ENCODE data around the gene ZNF581.
A peak's percentile ranks its signal among the peaks of the same experiment; 100 is the strongest.

Gene ZNF581, protein sequence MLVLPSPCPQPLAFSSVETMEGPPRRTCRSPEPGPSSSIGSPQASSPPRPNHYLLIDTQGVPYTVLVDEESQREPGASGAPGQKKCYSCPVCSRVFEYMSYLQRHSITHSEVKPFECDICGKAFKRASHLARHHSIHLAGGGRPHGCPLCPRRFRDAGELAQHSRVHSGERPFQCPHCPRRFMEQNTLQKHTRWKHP

DNA sequence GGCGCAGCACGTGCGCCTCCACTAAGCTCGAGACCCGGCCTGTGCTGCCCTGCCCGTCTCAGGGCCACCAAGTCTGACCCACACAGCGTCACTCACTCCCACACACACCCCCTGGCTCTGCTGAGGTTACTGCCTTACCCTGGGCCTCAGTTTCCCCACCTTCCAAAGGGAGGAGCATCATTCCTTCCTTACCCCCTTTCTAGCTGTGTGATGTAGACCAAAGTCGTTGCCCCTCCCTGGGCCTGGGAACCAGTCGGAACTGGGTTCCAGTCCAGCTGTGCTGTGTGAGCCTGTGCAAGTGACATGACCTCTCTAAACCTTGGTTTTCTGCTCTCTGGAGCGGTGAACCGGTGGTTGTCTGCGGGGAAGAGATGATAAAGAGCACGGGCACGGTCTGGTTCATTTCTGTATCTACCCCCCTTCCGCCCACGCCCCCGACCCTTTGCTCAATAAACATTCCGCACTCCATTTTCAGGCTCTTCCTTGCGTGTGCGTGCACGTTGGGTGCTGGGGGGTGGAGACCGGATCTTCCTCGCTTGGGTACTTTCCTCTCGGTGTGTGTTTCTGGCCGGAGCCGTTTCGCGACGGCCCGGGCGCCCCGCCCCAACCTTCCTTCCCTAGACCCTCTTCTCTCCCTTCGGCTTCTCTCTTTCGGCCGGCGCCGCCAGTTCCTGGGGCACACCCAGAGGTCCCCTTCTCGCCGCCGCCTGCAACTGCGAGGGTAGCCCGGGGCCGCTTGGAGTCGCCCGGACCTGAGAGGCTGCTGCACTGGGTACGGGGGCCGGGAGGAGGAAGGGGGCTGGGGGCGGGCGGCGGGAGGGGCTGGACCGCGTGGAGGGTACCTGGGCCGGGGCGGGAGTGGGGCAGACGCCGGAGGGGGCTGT, at the start of gene ZNF581:
TSS of gene ZNF581 (plus strand) at position 647 of the 884 bp plus-strand sequence. CDS start 923 bp downstream, outside the sequence.
- H3K4me3 Mint-ChIP-seq, result peak within 1 kb of the TSS; percentile 96
- H3K27ac Mint-ChIP-seq, result peak within 1 kb of the TSS; percentile 97
- H3K9me3 Mint-ChIP-seq, result no peaks in the 10 kb centered on the region
- peaks cover 36% of the 10 kb centered on the region for H3K4me1 Mint-ChIP-seq (ENCODE audit: low read depth)
- peaks cover 12% of the 10 kb centered on the region for H3K36me3 Mint-ChIP-seq (ENCODE audit: low read depth)
- no peaks in the 10 kb centered on the region for H3K27me3 Mint-ChIP-seq (ENCODE audit: low read depth)

DNA sequence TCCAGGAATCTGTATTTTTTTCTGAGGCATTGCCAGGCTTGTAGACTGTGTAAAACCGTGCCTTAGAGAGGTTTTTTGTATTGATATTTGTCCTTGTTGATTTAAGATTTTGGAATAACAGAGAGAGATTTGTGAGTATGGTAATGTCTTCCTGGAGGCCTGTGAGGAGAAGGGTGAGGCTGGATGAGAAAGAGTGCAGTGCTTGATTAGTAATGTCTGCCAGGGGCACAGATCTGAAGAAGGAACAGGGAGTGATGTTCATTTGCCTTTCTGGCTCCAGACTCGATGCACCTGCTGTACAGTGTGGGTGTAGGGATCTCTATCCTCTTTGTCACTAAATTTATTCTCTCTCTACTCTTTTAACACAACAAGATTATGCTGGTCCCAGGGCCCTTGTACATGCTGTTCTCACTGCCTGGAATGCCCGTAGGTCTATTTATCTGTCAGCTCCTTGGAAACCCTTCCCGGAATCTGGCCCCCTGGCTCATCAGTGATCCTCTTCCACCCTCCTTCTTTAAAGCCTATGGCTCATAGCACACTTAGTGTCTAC, 48.4 kb upstream of the ZNF581 start:
- Mint-ChIP-seq H3K27ac (no peak overlapping the region), H3K9me3 (no peaks in the 10 kb centered on the region), H3K4me3 (no peak overlapping the region), H3K4me1 (ENCODE audit: low read depth) (peaks cover 5% of the 10 kb centered on the region), H3K27me3 (ENCODE audit: low read depth) (no peaks in the 10 kb centered on the region), H3K36me3 (ENCODE audit: low read depth) (peaks cover 37% of the 10 kb centered on the region)

DNA sequence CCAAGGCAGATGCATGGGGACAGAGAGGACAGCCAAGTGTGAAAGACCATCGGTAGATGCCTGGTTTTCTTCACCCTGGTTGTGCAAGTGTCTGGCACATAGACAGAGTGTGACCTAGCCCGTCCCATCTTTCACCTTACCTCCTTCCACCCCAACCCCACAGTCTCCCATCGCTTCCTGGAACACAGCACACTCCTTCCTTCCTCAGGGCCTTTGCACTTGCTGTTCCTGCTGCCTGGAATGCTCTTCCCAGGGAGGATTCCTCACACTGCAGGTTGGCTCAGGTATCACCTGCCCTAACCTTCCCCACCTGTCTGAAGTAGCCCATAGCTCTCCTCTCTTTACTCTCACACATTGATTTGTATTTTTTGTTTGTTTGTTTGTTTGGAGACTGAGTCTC, 47.1 kb upstream of the ZNF581 start:
- peaks cover 10% of the 10 kb centered on the region for H3K4me1 Mint-ChIP-seq (ENCODE audit: low read depth)
- H3K9me3 Mint-ChIP-seq, result no peaks in the 10 kb centered on the region
- H3K27ac Mint-ChIP-seq, result no peak overlapping the region
- peaks cover 34% of the 10 kb centered on the region for H3K36me3 Mint-ChIP-seq (ENCODE audit: low read depth)
- H3K4me3 Mint-ChIP-seq, result no peak overlapping the region
- no peaks in the 10 kb centered on the region for H3K27me3 Mint-ChIP-seq (ENCODE audit: low read depth)

DNA sequence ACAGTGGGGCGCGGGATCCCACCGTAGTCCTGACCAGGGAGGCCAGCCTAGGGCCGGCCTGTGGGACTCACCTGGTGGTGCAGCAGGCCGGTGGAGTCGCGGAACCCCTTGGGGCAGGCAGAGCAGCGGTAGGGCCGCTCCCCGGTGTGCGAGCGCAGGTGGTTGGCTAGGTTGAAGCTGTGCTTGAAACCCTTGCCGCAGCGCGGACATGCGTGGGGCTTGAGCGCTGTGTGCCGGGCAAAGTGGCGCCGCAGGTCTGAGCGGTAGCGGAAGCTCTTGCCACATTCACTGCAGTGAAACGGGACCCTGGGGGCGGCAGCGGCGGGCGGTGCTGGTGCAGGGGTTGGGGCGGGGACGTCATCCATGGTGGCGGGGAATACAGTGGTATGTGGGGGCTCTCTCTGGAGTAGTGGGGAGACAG, 45.9 kb upstream of the ZNF581 start:
- Mint-ChIP-seq H3K27ac (no peak overlapping the region), H3K4me3 (no peak overlapping the region), H3K4me1 (ENCODE audit: low read depth) (peaks cover 13% of the 10 kb centered on the region), H3K9me3 (no peaks in the 10 kb centered on the region), H3K27me3 (ENCODE audit: low read depth) (no peaks in the 10 kb centered on the region), H3K36me3 (ENCODE audit: low read depth) (peaks cover 29% of the 10 kb centered on the region)

DNA sequence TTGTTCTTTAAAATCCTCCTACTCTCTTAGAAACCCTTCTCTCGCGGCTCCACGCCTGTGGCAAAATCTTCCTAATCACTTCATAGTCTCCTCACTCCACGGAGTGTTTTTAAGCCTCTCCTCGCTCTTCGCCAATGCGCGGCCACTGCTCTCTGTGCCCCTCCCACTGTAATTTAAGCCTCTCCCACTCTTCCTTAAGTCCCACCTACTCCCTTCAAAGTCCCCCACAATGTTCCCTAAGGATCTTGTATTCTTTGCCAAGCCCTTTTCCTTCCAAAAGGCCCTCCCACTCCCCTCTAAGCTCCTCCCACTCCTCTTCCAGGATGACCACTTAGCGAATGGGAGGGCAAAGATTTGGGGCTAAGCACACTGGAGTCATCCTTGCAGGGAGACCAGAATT, 45.4 kb upstream of the ZNF581 start:
- Mint-ChIP-seq H3K4me1 (ENCODE audit: low read depth) (peaks cover 13% of the 10 kb centered on the region), H3K9me3 (no peaks in the 10 kb centered on the region), H3K36me3 (ENCODE audit: low read depth) (peaks cover 29% of the 10 kb centered on the region), H3K27me3 (ENCODE audit: low read depth) (no peaks in the 10 kb centered on the region), H3K27ac (no peak overlapping the region), H3K4me3 (no peak overlapping the region)

DNA sequence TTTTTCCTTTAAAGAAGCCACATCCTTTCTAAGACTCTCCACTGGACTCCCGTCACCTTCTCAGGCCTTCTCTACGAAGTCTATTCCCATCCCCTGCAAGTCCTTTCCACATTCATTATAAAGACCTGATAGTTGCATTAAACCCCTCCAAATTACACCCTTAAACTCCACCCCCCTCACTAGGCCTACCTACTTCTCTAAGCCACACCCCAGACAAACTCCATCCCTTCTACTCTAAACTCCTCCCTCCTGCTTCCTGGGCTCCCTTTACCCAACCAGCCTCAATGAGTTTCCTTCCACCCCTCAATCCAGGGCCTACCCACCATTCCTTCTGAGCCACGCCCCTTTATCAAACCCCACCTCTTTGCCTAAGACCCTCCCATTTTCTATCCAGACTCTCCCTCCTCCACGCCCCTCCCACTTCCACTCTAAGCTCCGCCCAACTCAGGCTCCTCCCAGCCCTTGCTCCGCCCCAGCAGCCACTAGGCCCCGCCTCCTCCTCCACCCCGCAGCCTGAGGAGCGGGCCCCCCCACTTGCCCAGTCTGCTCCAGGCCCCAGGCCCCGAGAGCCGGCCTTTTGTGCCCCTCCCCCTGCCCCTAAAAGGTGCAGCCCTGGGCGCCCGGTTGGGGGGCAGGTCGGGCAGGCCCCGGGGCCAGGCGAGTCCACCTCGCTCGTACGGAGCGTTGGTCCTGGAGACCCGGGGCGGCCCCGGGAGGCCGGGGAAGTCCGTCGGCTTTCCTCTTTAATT, 44.6 kb upstream of the ZNF581 start:
- Mint-ChIP-seq H3K27ac (peak overlapping the region; percentile 97), H3K36me3 (ENCODE audit: low read depth) (peaks cover 26% of the 10 kb centered on the region), H3K4me3 (peak overlapping the region; percentile 92), H3K27me3 (ENCODE audit: low read depth) (no peaks in the 10 kb centered on the region), H3K9me3 (no peaks in the 10 kb centered on the region), H3K4me1 (ENCODE audit: low read depth) (peaks cover 15% of the 10 kb centered on the region)

DNA sequence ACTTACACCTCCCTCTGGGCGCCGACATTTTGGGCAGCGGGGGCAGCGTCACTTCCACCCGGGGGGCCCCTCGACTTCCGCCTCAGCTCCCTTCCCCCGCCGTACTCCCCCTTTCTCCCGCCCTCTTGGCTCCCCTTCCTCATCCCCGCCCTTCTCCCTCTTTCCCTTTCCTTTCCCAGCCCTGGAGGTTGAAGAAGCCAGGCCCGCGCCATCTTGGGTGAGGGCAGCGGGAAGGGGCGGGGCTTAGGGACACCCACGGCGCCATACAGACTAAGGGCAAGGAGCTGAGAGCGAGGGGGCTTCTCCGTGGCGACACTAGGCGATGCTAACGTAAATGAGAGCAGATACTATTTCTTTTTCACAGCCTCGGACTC, 44.0 kb upstream of the ZNF581 start, which contains the start of gene FIZ1:
TSS of gene FIZ1 (minus strand) at position 50 of the 374 bp plus-strand sequence. CDS start 1,652 bp downstream, outside the sequence.
- H3K27me3 Mint-ChIP-seq (ENCODE audit: low read depth), result no peaks in the 10 kb centered on the region
- H3K36me3 Mint-ChIP-seq (ENCODE audit: low read depth), result peaks cover 26% of the 10 kb centered on the region
- H3K9me3 Mint-ChIP-seq, result no peaks in the 10 kb centered on the region
- H3K4me1 Mint-ChIP-seq (ENCODE audit: low read depth), result peaks cover 16% of the 10 kb centered on the region
- H3K27ac Mint-ChIP-seq, result peak within 1 kb of the TSS; percentile 97
- peak within 1 kb of the TSS; percentile 92 for H3K4me3 Mint-ChIP-seq

DNA sequence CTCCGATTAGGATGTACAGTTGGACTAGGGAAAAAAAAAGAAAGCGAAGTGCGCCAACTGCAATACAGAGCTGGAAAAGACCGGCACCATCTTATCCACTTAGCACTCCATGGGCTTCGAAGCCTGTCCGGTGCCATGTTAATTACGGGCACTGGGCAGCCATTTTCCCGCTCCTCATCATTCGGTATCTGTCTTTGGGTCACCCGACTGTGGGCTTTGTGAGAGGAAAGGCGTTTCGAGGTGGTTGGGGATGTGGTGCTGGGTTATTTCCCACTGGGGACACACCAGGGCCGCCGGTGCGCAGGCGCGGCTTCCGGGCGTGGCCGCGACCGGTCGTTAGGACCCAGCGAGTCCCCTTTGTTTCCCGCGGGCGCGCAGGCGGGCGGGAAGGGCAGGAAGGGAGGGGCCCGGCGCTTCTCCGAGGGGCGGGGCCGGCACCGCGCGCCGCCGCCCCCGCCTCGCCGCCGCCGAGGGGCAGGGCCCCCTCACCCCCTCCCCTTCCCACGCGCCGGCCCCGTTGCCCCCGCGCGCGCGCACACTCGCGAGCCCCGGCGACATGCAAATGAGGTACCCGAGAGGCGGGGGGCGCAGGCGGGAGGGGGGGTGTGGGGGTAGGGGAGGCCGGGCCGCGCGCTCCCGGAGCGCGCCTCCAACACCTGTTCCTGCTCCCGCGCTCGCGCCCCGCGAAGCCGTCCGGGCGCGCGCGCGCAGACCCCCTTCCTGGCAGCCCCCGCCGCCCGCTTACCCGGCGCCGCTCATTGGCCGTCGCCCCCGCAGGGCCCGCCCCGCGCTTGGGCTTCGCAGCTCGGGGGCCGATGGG, 43.4 kb upstream of the ZNF581 start, which contains the start of gene ZNF524:
TSS of gene ZNF524 (plus strand) at position 447 of the 820 bp plus-strand sequence. CDS start 1,825 bp downstream, outside the sequence.
- Mint-ChIP-seq H3K4me1 (ENCODE audit: low read depth) (peaks cover 21% of the 10 kb centered on the region), H3K9me3 (no peaks in the 10 kb centered on the region), H3K27ac (peak within 1 kb of the TSS; percentile 97), H3K4me3 (peak within 1 kb of the TSS; percentile 92), H3K27me3 (ENCODE audit: low read depth) (no peaks in the 10 kb centered on the region), H3K36me3 (ENCODE audit: low read depth) (peaks cover 22% of the 10 kb centered on the region)

DNA sequence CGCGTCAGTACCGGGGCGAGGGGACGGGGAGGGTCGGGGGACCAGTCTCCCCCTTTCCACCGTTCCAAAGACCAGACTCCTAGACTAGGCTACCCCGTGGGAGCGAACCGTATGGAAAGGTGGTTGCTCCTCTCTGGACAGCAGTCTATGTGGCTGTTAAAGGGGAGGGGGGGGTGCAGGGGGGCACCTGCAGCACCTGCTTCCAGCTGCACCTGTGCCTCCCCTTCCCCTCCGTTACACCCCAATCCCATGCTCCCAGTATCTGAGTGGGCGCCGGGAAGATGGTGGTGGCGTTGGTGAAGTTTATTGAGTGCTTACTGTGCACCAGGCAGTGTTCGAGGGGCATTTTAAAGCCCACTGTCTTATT, 42.8 kb upstream of the ZNF581 start:
- peak overlapping the region; percentile 85 for H3K27ac Mint-ChIP-seq
- H3K36me3 Mint-ChIP-seq (ENCODE audit: low read depth), result peaks cover 16% of the 10 kb centered on the region
- H3K4me1 Mint-ChIP-seq (ENCODE audit: low read depth), result peaks cover 21% of the 10 kb centered on the region
- H3K4me3 Mint-ChIP-seq, result peak overlapping the region; percentile 87
- H3K9me3 Mint-ChIP-seq, result no peaks in the 10 kb centered on the region
- H3K27me3 Mint-ChIP-seq (ENCODE audit: low read depth), result no peaks in the 10 kb centered on the region

DNA sequence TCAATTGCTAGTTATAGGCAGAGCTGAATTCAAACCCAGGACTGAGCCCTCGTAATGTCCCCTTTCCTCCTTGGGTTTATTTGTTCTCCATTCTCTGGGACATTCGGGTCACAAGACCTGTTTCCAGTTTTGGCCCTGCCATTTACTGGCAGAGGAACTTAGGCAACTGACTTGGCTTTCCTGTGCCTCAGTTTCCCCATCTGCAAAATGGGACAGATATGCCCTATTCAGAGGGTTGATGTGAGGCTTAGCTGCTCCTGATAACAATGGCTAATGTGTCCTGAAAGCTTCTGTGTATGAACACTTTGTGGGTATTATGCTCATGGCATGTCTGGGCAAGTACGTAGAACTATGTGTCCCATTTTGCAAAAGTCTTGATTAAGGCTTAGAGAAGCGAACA, 42.4 kb upstream of the ZNF581 start:
- H3K9me3 Mint-ChIP-seq, result no peaks in the 10 kb centered on the region
- H3K4me1 Mint-ChIP-seq (ENCODE audit: low read depth), result peaks cover 24% of the 10 kb centered on the region
- peak overlapping the region; percentile 85 for H3K27ac Mint-ChIP-seq
- peak overlapping the region; percentile 87 for H3K4me3 Mint-ChIP-seq
- peaks cover 12% of the 10 kb centered on the region for H3K36me3 Mint-ChIP-seq (ENCODE audit: low read depth)
- no peaks in the 10 kb centered on the region for H3K27me3 Mint-ChIP-seq (ENCODE audit: low read depth)

DNA sequence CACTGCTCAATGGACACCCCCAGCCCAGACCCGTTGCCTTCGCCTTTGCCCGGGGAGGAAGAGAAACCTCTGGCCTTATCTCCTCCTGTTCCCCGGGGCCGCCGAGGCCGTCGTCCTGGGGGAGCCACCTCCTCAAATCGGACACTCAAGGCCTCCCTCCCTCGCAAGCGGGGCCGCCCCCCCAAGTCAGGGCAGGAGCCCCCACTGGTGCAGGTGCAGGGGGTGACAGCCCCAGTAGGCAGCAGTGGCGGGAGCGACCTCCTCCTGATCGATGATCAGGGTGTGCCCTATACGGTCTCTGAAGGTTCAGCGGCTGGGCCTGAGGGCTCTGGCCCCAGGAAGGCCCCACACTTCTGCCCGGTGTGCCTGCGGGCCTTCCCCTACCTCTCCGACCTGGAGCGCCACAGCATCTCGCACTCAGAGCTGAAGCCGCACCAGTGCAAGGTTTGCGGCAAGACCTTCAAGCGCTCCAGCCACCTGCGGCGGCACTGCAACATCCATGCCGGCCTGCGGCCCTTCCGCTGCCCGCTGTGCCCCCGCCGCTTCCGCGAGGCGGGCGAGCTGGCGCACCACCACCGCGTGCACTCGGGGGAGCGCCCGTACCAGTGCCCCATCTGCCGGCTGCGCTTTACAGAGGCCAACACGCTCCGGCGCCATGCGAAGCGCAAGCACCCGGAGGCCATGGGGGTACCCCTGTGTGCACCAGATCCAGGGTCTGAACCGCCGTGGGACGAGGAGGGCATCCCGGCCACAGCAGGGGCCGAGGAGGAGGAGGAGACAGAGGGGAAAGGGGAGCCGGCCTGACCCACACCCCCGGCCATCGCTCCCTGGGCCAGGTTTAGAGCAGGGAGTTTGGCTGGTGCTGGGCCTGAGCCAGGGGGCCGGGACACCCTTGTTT, 41.1 kb upstream of the ZNF581 start:
- Mint-ChIP-seq H3K4me3 (peak overlapping the region; percentile 87), H3K27ac (no peak overlapping the region), H3K9me3 (no peaks in the 10 kb centered on the region), H3K4me1 (ENCODE audit: low read depth) (peaks cover 35% of the 10 kb centered on the region), H3K27me3 (ENCODE audit: low read depth) (no peaks in the 10 kb centered on the region), H3K36me3 (ENCODE audit: low read depth) (peaks cover 9% of the 10 kb centered on the region)

DNA sequence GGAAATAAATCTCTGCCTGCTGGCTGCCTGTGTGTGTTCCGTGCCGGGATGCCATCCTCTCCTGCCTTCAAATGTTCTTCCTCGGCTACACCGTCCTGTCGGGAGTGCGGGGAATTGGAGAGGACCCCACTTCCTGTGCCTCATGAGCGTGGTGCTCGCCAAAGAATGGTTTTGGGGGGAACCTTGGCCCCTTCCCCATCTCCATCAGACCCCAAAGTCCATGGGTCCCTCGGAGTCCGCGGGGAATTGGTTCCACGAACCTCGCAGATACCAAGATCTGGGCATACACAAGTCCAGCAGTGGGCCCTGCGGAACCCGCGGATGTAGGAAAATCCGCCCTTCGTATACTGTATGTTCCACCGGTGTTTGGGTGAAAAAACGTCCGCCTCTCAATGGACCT, 40.3 kb upstream of the ZNF581 start:
- no peaks in the 10 kb centered on the region for H3K9me3 Mint-ChIP-seq
- no peaks in the 10 kb centered on the region for H3K27me3 Mint-ChIP-seq (ENCODE audit: low read depth)
- no peak overlapping the region for H3K27ac Mint-ChIP-seq
- H3K4me3 Mint-ChIP-seq, result peak overlapping the region; percentile 36
- peaks cover 39% of the 10 kb centered on the region for H3K4me1 Mint-ChIP-seq (ENCODE audit: low read depth)
- peaks cover 9% of the 10 kb centered on the region for H3K36me3 Mint-ChIP-seq (ENCODE audit: low read depth)
